GM10266 (cell line): Measurements from ENCODE around the gene ARHGEF16.

ENCODE experiments used
- DNase-seq: peaks from one replicate; pipeline ENCODE4 v3.0.0; 2012; ENCODE audit errors: extremely low spot score
- TF ChIP-seq, protein P1 (sequence below): IDR thresholded peaks from 2 replicates; pipeline ENCODE4 v1.5.1; 2012; ENCODE audit warnings: mild to moderate bottlenecking, low read depth; ENCODE audit not compliant: control insufficient read depth, insufficient read depth; ENCODE audit errors: missing control alignments

ARHGEF16 gene

DNA sequence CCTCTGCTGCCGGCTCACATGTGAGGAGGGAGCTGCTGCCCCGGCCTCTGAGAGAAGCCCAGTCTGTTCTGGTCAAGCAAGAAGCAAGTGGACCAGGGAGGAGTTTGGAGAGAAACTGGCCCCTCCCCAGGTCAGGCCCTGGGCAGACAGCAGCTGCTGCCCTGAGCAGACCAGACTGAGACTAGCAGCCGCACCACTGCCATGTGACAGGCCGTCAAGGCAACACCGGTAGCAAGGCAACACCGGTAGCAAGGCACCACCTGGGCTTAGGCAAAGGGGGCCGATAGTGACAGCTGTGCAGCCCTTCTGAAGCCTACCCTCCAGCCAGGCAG is 50.3 kb downstream of the ARHGEF16 start:
- TF ChIP-seq, protein P1, sequence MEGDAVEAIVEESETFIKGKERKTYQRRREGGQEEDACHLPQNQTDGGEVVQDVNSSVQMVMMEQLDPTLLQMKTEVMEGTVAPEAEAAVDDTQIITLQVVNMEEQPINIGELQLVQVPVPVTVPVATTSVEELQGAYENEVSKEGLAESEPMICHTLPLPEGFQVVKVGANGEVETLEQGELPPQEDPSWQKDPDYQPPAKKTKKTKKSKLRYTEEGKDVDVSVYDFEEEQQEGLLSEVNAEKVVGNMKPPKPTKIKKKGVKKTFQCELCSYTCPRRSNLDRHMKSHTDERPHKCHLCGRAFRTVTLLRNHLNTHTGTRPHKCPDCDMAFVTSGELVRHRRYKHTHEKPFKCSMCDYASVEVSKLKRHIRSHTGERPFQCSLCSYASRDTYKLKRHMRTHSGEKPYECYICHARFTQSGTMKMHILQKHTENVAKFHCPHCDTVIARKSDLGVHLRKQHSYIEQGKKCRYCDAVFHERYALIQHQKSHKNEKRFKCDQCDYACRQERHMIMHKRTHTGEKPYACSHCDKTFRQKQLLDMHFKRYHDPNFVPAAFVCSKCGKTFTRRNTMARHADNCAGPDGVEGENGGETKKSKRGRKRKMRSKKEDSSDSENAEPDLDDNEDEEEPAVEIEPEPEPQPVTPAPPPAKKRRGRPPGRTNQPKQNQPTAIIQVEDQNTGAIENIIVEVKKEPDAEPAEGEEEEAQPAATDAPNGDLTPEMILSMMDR: no peak

DNA sequence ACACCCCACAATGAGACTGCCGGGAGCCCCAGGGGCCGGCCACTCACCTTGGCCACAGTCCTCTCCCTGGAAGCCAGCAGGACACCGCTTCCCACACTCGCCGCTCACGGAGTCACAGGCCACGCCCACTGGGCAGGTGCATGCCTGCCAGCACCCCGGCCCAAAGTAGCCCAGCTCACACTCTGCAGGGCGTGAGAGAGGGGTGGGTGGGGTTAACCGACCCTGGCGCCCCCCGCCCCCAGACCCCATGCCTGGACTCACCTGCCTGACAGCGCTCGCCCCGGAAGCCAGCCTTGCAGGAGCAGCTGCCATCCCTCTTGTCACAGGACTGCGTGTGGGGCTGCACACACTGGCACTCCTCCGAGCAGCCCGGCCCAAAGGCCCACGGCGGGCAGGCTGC is 50.7 kb downstream of the ARHGEF16 start:
- no peak for DNase-seq
- TF ChIP-seq, protein P1: no peak

More for the DNA sequence above, 50.3 kb downstream of the ARHGEF16 start:
- no peak for DNase-seq

DNA sequence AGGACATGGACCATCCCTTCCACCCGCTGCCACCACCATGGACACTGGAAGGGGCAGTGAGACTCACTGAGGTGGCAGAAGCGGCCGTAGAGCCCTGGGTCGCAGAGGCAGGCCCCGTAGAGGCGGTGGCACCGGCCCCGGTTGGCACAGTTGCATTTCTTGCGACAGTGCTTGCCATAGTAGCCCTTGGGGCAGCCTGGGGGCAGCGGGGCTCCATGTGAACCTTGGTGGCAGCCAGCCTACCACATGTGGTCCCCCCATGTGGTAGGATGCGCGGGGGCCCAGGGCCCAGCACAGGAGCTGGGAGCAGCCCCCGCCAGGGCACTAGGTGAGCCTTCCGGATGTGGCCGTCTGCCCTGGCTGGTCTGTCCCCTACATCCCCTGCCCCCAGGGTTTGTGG is 51.6 kb downstream of the ARHGEF16 start:
- TF ChIP-seq, protein P1: no peak
- no peak for DNase-seq

DNA sequence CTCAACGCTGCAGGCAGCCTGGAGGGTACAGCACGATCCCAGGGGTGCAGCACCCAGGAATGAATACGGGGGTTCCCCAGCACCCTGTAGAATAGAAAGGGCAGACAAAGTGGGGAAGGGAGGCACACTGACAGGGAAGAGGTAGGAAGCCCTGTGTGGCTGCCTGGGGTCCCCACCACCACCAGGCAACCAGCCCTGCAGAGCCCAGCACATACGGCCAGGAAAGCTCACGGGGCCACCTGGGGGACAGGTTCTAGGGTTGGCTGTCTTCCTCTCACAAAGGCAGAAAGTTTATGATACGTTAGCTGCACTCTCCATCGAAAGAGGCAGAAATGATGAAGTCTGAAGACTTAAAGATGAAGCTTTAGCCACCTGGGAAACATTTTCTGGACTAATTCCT is 52.5 kb downstream of the ARHGEF16 start:
- no peak for DNase-seq
- TF ChIP-seq, protein P1: no peak

DNA sequence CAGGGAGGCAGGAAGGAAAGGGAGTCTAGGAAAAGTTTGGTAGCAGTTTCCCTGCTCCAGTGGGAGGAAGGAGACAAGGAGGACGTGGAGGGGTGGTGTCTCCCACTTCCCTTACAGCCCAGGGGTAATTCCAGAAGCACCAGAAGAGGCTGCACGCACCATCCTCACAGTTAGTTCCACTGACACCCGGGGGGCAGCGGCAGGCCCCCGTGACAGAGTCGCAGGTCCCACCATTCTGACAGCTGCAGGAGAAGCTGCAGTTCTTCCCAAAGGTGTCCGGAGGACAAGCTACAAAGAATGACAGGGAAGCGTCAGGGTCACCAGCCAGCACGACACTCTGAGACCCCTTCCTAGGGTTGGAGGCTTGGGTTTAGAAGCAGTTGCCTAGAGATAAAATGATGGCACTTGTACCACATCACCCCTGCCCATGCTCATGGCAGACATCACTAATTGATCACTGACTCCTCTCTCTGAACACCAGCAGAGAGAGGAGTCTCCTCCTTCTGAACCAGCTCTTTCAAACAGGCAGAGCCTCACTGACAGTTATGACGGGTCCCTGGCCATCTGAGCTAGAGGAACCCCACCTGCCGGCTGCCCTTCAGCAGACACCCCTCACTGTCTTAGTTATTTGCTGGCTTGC is 53.3 kb downstream of the ARHGEF16 start:
- TF ChIP-seq, protein P1: no peak
- DNase-seq: no peak

DNA sequence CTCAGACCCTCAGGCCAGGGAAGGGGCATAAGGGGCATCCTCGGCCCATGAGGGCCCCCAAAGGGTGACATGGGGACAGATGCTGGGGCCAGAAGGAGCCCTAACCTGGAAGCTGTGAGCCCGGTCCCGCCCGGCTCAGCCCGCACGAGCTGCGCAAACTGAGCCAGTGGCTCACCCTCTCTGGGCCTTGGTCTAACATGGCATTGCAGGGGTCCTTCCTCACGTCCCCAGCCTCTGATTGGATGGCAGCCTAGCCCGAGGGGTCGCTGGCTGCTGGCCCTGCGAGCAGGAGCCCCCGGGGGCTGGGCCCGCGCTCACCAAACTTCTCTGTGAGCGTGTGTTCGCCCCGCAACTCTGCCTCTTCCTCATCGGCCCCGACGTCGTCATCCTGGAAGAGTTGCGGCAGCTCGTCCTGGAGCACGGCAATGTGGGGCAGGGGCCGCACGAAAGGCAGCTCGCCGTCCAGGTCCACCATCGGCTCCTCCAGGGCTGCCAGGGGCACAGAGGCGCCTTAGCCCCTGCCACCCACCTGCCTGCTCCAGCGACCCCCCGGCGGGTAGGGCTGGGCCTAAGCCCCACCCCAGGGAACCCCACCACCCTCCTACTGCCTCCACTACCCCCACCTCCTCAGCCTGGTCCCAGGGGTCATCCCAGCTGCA is 54.4 kb downstream of the ARHGEF16 start:
- DNase-seq: no peak
- TF ChIP-seq, protein P1: no peak

DNA sequence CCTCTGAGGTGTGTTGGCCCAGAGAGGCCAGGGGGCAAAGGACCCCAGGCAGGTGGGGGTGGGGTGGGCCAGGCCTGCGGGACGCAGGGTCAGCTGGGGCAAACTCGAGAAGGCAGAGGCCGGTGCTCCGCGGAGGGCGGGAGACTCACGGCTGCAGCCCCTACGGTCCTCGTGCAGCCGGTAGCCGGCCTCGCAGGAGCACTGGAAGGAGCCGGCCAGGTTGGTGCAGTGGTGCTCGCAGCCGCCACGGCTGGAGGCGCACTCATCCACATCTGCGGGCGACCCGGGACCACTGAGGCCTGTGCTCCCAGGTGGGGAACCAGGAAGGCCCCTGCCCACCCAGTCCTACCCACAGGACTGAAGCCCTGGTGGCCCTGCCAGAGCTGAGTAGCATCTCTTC is 55.3 kb downstream of the ARHGEF16 start:
- no peak for DNase-seq
- TF ChIP-seq, protein P1: no peak
